ENCODE results near the gene MEGF9.
"Not testable (repeated sequence)": the region's sequence is repeated elsewhere in the genome, so short reads cannot be mapped to it uniquely, and the experiment has no call there.

Gene MEGF9

DNA sequence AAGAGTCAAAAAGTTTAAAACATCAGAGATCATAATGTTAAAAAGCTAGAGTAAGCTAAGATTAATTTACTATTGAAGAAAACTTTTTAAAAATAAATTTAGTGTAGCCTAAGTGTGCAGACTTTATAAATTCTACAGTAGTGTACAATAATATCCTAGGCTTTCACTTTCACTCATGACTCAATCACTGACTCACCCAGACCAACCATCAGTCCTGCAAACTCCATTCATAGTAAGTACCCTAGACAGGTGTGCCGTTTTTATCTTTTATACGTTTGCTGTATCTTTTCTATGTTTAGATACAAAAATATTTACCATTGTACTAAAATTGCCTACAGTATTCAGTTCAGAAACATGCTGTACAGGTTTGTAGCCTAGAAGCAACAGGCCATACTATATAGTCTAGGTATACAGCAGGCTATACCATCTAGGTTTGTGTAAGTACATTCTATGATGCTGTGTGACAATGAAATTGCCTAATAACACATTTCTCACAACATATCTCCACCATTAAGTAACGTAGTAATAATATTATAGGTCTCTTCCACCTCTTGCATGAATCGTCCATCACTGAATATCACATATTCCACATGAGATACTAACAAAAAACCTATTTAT, 59.2 kb downstream of the MEGF9 start:
- DNase-seq (ENCODE audit: low read depth) = no peak

DNA sequence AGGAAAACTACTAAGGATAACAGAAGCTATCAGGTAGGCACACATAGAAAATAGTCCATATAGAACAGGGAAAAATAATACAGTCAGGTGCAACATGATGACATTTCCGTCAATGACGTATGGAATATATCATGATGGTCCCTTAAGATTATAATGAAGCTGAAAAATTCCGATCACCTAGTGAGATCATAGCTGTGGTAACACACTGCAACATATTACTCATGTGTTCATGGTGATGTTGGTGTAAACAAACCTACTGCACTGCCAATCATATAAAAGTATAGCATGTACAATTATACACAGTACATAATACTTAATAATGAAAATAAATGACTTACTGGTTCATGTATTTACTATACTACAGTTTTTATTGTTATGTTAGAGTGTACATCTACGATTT, 60.0 kb downstream of the MEGF9 start:
- DNase-seq (ENCODE audit: low read depth) = no peak

DNA sequence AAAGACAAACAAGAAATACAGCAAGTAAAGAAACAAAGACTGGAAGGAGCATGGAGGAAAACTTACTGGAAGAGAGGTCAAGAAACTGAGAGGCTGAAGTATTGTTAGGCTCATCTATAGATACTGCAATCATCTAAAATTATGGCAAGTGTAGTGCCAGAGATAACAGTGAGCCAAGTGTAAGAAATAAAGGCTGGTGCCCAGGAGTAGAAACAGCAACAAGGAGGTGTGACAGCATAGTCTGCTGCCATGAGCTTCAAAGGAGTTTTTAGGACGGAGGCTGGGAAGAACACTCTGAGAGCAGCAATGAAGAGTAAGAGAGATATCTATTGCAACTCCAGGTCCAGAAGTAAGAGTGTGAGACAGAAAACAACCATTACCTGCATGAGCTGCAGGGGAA, 60.5 kb downstream of the MEGF9 start:
- DNase-seq (ENCODE audit: low read depth) = no peak

DNA sequence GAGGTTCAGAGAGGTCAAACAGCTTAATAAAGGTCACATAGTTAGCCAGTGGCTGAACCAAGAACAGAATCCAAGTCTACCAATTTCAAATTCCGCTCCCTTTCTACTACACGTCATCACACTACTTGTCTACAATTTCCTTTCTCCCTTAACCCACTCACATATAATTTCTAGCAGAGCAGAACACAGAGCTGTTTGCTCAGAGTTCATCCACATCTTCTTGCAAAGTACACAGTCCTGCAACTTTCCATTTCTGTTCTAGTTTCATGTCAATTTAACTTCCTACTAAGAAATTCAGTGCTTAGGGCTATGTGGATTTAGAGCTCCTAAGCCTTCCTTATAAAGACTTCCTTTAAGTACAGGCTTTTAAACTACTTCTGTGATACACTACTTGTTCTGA, 61.3 kb downstream of the MEGF9 start:
- DNase-seq (ENCODE audit: low read depth) = no peak

DNA sequence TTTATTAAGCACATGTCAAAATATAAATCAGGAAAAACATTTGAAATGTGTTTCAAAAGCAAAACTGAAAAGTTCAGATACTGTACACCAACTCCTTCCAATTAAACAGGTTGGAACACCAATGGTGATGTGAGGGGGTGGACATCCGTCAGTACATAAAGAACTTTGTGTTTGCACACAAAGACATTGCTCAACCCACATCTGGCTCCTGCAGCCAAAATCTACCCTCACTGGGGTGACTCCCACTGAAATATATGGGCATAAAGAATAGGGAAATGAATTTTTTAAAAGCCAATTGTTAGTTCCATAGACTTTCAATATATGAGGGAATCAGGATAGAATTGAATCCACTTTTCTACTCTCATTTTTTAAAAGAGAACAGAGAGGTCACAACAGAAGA, 63.9 kb downstream of the MEGF9 start:
- DNase-seq (ENCODE audit: low read depth) = no peak

- no peak for DNase-seq (ENCODE audit: low read depth)
These were observed 65.6 kb downstream of the MEGF9 start for GRCh38 chr9:120648581-120649197.

GRCh38 chr9:120646948-120647347, 67.3 kb downstream of the MEGF9 start:
- no peak for DNase-seq (ENCODE audit: low read depth)

- no peak for DNase-seq (ENCODE audit: low read depth)
These were observed 68.5 kb downstream of the MEGF9 start for GRCh38 chr9:120645760-120646159.

DNA sequence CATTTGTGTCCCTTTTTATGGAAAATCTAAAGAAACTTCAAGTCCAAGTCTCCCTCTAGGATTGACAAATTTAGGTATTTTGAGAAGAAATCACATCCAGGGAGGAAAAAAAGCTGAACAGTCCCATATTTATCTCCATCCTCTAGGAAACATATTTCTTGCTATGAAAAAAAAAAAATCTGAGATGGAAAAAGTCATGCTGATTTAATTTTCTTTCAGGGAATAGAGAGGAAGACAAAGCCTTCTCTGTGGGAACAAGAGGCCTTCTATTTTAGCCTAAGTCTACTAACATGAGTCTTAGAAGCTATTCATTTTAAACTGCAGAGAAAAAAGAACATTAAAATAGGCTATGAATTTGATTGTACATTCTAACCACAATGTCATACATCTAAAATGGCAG, 71.2 kb downstream of the MEGF9 start:
- no peak for DNase-seq (ENCODE audit: low read depth)

GRCh38 chr9:120642129-120642770, 72.0 kb downstream of the MEGF9 start:
- DNase-seq (ENCODE audit: low read depth) = no peak

GRCh38 chr9:120640874-120641273, 73.4 kb downstream of the MEGF9 start:
- not testable (repeated sequence) for DNase-seq (ENCODE audit: low read depth)

DNA sequence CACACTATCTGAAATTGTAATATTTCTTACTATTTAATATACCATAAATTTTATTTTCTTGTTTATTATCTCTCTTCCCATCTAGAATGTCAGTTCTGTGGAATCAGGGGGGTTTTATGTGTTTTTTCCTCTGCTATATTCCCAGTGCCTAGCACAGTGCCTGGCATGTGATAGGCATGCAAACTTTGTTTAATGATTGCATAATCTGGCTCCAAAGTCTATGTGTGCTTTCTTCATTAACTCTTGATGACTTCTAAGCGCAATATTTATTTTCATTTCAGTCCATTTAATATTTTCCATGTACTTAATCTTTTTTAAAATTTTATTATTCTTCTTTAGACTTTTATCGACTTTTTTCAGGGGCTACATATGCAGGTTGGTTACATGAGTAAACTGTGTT, 73.9 kb downstream of the MEGF9 start:
- DNase-seq (ENCODE audit: low read depth) = no peak

DNA sequence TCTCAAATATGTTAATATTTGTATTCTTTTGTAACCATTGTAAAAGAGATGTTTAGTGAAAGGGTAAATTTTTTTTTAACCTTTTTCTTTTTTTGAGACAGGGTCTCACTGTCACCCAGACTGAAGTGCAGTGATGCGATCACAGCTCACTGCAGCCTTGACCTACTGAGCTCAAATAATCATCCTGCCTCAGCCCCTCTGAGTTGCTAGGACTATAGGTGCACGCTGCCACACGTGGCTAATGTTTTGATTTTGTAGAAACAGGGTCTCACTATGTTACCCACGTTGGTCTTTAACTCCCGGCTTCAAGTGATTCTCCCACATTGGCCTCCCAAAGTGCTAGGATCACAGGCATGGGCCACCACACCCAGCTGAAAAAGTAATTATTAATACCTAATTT, 76.4 kb downstream of the MEGF9 start:
- DNase-seq (ENCODE audit: low read depth) = no peak

DNA sequence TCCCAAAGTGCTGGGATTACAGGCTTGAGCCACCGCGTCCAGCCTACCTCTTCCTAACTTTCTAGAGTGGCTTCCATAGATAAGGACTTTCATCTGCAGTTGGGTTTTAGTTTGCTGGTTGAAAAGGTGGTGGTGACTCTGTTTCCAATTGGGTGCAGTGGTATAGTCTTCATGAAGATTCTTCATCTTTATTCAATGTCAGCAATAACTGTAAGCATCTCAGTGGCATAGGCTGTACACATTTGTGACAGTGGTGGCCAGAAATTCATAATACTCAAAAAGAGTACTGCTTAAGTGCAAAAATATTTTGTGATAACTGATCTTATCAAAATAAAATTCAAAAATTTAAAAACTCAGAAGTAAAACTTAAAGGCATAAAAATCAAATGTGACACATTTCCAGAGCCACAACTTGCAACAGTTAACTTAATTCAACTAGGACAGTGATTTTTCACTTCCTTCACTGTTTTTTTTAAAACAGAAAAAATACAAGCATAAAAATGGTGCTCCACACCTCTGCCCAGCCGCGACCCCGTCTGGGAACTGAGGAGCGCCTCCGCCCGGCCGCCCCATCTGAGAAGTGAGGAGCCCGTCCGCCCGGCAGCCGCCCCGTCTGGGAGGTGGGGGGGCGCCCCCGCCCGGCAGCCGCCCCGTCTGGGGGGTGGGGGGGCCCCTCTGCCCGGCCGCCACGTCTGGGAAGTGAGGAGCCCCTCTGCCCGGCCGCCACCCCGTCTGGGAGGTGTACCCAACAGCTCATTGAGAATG, 77.9 kb downstream of the MEGF9 start:
- DNase-seq (ENCODE audit: low read depth) = no peak

DNA sequence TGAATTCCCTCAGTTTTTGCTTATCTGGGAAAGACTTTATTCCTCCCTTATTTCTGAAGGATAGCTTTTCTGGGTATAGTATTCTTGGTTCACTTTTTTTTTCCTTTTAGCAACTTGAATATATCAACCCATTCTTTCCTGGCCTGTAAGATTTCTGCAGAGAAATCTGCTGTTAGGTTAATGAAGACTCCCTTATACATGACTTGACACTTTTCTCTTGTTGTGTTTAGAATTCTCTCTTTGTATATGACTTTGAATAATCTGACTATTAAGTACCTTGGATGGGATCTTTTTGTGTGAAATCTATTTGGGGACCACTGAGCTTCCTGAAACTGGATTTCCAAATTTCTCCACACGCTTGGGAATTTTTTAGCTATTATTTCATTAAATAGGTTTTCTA, 79.3 kb downstream of the MEGF9 start:
- no peak for DNase-seq (ENCODE audit: low read depth)

GRCh38 chr9:120630333-120630732, 83.9 kb downstream of the MEGF9 start:
- no peak for DNase-seq (ENCODE audit: low read depth)

GRCh38 chr9:120628925-120629497, 85.3 kb downstream of the MEGF9 start:
- DNase-seq (ENCODE audit: low read depth) = not testable (repeated sequence)

DNA sequence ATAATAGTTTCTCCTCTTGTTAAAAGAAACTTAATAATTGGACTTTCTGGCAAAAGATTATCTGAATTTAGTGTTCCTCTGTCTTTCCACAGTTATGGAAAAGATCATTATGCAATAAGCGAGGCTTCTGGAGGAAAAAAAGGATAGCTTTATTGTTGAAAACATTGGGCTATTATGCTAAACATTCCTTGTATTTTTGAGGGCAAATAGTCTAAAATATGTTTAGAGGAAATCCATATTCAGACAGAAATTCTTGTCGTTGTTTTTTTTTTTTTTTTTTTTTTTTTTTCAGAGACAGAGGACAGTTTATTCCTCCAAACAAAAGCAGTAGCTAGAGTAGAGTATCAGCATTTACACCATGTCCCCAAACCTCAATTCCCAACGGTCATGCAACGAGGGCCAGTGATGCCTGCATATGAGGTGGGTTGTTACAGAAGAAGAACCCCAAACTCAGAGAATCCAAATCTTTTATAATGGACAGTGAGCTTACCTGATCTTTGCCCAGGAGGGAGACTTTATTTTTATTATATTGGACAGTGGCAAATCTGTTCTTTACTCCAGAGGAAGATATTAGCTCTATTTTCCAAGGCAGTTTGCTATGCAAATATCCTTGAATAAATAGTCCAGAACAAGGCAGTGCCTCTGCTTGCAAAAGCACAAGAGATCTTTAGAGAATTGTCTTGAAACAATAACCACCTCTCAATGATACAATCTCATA, 85.9 kb downstream of the MEGF9 start:
- DNase-seq (ENCODE audit: low read depth) = no peak

- no peak for DNase-seq (ENCODE audit: low read depth)
These were observed 87.2 kb downstream of the MEGF9 start for GRCh38 chr9:120627073-120627472.

GRCh38 chr9:120626512-120626911, 87.8 kb downstream of the MEGF9 start:
- DNase-seq (ENCODE audit: low read depth) = no peak

DNA sequence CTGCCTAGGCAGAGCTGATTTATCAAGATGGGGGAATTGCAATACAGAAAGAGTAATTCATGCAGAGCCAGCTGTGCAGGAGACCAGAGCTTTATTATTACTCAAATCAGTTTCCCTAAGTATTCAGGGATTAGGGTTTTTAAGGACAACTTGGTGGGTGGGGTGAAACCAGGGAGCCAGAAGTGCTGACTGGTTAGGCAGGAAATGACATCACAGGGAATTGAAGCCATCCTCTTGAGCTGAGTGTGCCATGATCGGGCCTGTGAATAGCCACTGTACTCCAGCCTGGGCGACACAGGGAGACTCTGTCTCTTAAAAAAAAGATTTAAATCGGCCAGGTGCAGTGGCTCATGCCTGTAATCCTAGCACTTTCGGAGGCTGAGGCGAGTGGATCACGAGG, 89.0 kb downstream of the MEGF9 start:
- no peak for DNase-seq (ENCODE audit: low read depth)

- no peak for DNase-seq (ENCODE audit: low read depth)
These were observed 91.5 kb downstream of the MEGF9 start for GRCh38 chr9:120622790-120623189.

All from stimulated activated CD8-positive, alpha-beta memory T cell treated with anti-CD3 and anti-CD28 coated beads, Interleukin-12 subunit alpha, Interleukin-12 subunit beta, amount 100 ng/mL, for 1 hour (primary cell).